Measurements from ENCODE around the gene GUCD1. TPM values are rescaled to one million over a fixed set of nuclear protein-coding genes. Genes with fewer than 3 reads are reported as not detected.

GUCD1 gene
- total and polyA plus RNA-seq, 2 of the 13 experiments (the other 11 are each of a cell fraction or from before 2014, with no cell fraction given), result 128 to 245 TPM

- TF ChIP-seq ZNF609 (CRISPR knock-in tag; IDR thresholded peaks at IDR 0.05; ENCODE audit: borderline replicate concordance) (peak; percentile 66; the same call in 1 of the 2 replicates), ZNF33B (CRISPR knock-in tag; IDR thresholded peaks at IDR 0.05) (0 out of 2 replicates have a peak, but pooled peaks have one; percentile 43), ZBTB26 (CRISPR knock-in tag; IDR thresholded peaks at IDR 0.05; ENCODE audit: borderline replicate concordance) (peak; percentile 91; the same call in 1 of the 2 replicates), STAT5B (CRISPR knock-in tag; IDR thresholded peaks at IDR 0.05) (no peak), NFIB (CRISPR knock-in tag; IDR thresholded peaks at IDR 0.05; ENCODE audit: borderline replicate concordance) (no peak), ZUFSP (CRISPR knock-in tag; IDR thresholded peaks at IDR 0.05; ENCODE audit: borderline replicate concordance) (no peak), ZNF772 (CRISPR knock-in tag; IDR thresholded peaks at IDR 0.05) (peak; percentile 54; the same call in 1 of the 2 replicates), ZFY (CRISPR knock-in tag; IDR thresholded peaks at IDR 0.05) (no peak), ZNF709 (CRISPR knock-in tag; IDR thresholded peaks at IDR 0.05) (no peak), HMG20B (CRISPR knock-in tag; conservative IDR thresholded peaks at IDR 0.05) (peak; percentile 75), AGO2 (optimal IDR thresholded peaks at IDR 0.05; ENCODE audit: low read depth, low read length) (no peak), ATF7 (IDR thresholded peaks at IDR 0.05) (no peak), ATF7 (CRISPR knock-in tag; IDR thresholded peaks at IDR 0.05) (peak; percentile 80), ZNF251 (CRISPR knock-in tag; IDR thresholded peaks at IDR 0.05) (no peak), GATAD2A (CRISPR knock-in tag; IDR thresholded peaks at IDR 0.05) (peak; percentile 90), ZNF326 (CRISPR knock-in tag; IDR thresholded peaks at IDR 0.05; ENCODE audit: borderline replicate concordance) (no peak), SKI (IDR thresholded peaks at IDR 0.05; ENCODE audit: partially characterized antibody) (peak; percentile 94), ZNF138 (CRISPR knock-in tag; IDR thresholded peaks at IDR 0.05; ENCODE audit: low read depth) (no peak), ZNF512B (CRISPR knock-in tag; IDR thresholded peaks at IDR 0.05; ENCODE audit: borderline replicate concordance) (no peak), SNAPC5 (CRISPR knock-in tag; IDR thresholded peaks at IDR 0.05; ENCODE audit: borderline replicate concordance) (no peak)
These were observed 29.4 kb downstream of the GUCD1 start (continued) for GRCh38 chr22:24525416-24526037.
